Effector memory CD8-positive, alpha-beta T cell (primary cell): ENCODE results near the gene TMEM132C.

Experiments
- ATAC-seq: fragments of 150-1000 bp; cut with Tn5 transposase; replicated peaks from 2 replicates; pipeline ENCODE4 v1.10.0; 2021; ENCODE audit warnings: mild to moderate bottlenecking, moderate library complexity
- DNase-seq, 3 experiments: peaks; one replicate each; pipeline ENCODE4 v3.0.0; 2021
- H3K27ac Mint-ChIP-seq, 2 donors: one replicate each; pipeline ENCODE4 v1.8.0; 2022; ENCODE audit warnings: mild to moderate bottlenecking in 2 of 2, mixed read lengths in 2 of 2, moderate library complexity in 2 of 2
- H3K27me3 Mint-ChIP-seq, 2 donors: one replicate each; pipeline ENCODE4 v1.8.0; 2022; ENCODE audit warnings: mixed read lengths in 2 of 2
- H3K36me3 Mint-ChIP-seq: one replicate; pipeline ENCODE4 v1.8.0; 2022; ENCODE audit warnings: mild to moderate bottlenecking, moderate library complexity, mixed read lengths; ENCODE audit not compliant: insufficient read depth
- H3K4me1 Mint-ChIP-seq, 2 donors: one replicate each; pipeline ENCODE4 v1.8.0; 2022; ENCODE audit warnings: low read depth in 2 of 2, mixed read lengths in 2 of 2
- H3K4me3 Mint-ChIP-seq, 2 donors: one replicate each; pipeline ENCODE4 v1.8.0; 2022; ENCODE audit warnings: mild to moderate bottlenecking in 2 of 2, mixed read lengths in 2 of 2, moderate library complexity in 2 of 2
- H3K9me3 Mint-ChIP-seq, 2 donors: one replicate each; pipeline ENCODE4 v1.8.0; 2022; ENCODE audit warnings: mixed read lengths in 2 of 2

The TMEM132C gene

GRCh38 chr12:128420163-128420562 lies 153.2 kb downstream of the TMEM132C start:
- Mint-ChIP-seq H3K9me3 (no peaks in the 10 kb centered on the region), H3K4me3 (no peak overlapping the region), H3K27me3 (peaks cover 19 to 26% of the 10 kb centered on the region in 2 donors), H3K27ac (no peak overlapping the region), H3K36me3 (no peaks in the 10 kb centered on the region), H3K4me1 (no peaks in the 10 kb centered on the region)
- ATAC-seq (no peak), DNase-seq (no peak)

GRCh38 chr12:128421375-128421774 lies 154.4 kb downstream of the TMEM132C start:
- Mint-ChIP-seq H3K9me3 (no peaks in the 10 kb centered on the region), H3K36me3 (no peaks in the 10 kb centered on the region), H3K4me3 (no peak overlapping the region), H3K27ac (no peak overlapping the region), H3K27me3 (peaks cover 19 to 37% of the 10 kb centered on the region in 2 donors), H3K4me1 (no peaks in the 10 kb centered on the region)
- no peak for ATAC-seq
- DNase-seq: no peak

DNA sequence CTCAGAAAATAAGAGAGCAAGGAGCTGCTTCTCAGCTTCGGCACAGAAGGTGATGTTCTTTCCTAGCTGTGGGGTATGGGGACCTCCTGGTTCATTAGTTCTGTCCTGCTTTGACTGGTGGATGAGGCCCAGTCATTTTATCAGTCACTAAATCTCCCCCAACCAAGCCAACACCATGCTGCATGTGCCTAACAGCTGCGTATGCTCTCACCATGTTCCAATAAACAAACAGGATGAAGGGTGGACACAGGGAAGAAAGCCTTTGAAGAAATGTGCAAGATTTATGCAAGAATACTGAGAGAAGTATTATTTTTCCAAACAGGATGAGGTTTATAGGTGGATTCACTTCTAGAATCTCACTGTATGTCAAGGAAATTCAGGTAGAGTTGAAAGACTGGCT lies 156.2 kb downstream of the TMEM132C start:
- H3K9me3 Mint-ChIP-seq: no peaks in the 10 kb centered on the region
- H3K27ac Mint-ChIP-seq: peak overlapping the region in 1 of 2 donors; percentile 30
- H3K27me3 Mint-ChIP-seq: peaks cover 19 to 37% of the 10 kb centered on the region in 2 donors
- H3K4me3 Mint-ChIP-seq: no peak overlapping the region
- peaks cover 3% of the 10 kb centered on the region for H3K36me3 Mint-ChIP-seq
- no peak for ATAC-seq
- H3K4me1 Mint-ChIP-seq: no peaks in the 10 kb centered on the region
- DNase-seq: no peak

GRCh38 chr12:128424931-128425431 lies 158.0 kb downstream of the TMEM132C start:
- Mint-ChIP-seq H3K4me3 (no peak overlapping the region), H3K4me1 (no peaks in the 10 kb centered on the region), H3K9me3 (no peaks in the 10 kb centered on the region), H3K27me3 (peaks cover 19 to 34% of the 10 kb centered on the region in 2 donors), H3K27ac (no peak overlapping the region), H3K36me3 (peaks cover 3% of the 10 kb centered on the region)
- ATAC-seq (no peak), DNase-seq (no peak)

- Mint-ChIP-seq H3K4me1 (no peaks in the 10 kb centered on the region), H3K27ac (no peak overlapping the region), H3K4me3 (no peak overlapping the region), H3K36me3 (peaks cover 3% of the 10 kb centered on the region), H3K27me3 (peaks cover 13 to 26% of the 10 kb centered on the region in 2 donors), H3K9me3 (no peaks in the 10 kb centered on the region)
- ATAC-seq (no peak), DNase-seq (no peak)
Observed at GRCh38 chr12:128425666-128426331, 158.8 kb downstream of the TMEM132C start.

DNA sequence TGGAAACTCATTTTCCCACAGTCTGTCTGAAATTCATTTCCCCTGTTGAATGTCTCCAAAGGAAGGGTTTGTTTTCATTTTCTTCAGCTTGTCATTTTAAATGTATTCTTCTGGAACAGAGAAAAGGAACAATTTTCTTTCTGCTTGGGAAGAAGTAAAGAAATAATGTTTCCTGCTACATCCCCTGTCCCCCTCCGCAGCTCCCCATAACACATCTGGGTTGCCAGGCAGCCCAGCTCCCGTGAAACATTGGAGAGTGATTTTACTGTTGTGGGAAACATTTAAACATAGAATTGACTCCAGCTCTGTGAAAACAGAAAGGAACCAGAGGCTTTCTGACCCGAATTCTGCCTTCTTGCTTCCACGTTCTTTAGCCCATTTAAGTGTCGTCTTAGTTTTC lies 159.5 kb downstream of the TMEM132C start:
- Mint-ChIP-seq H3K4me1 (no peaks in the 10 kb centered on the region), H3K27ac (no peak overlapping the region)

GRCh38 chr12:128439796-128440195 lies 172.8 kb downstream of the TMEM132C start:
- no peaks in the 10 kb centered on the region for H3K4me1 Mint-ChIP-seq

More for the DNA sequence above, 159.5 kb downstream of the TMEM132C start:
- Mint-ChIP-seq H3K36me3 (peaks cover 3% of the 10 kb centered on the region), H3K4me3 (no peak overlapping the region), H3K9me3 (no peaks in the 10 kb centered on the region), H3K27me3 (peaks cover 8 to 19% of the 10 kb centered on the region in 2 donors)
- DNase-seq (no peak), ATAC-seq (no peak)

DNA sequence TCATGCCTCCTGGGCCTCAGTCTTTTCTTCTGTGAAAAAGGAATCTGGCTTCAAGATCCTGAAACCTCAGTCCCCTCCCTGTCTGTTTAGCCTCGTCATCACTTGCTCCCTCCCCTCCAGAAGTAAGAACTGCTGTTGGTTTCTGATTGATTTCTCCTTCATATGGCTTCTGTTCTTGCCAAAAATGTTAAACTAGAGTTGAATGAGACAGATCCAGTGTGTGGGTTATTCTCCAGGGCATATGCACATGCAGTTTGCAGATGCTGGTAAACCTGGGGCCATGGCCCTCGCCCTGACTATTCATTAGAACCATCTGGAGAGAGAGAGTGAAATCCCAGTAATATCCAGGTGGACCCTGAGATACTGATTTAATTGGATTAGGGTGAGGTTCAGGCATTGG lies 175.1 kb downstream of the TMEM132C start:
- no peaks in the 10 kb centered on the region for H3K9me3 Mint-ChIP-seq
- no peaks in the 10 kb centered on the region for H3K36me3 Mint-ChIP-seq
- no peak for DNase-seq
- peaks cover 5 to 24% of the 10 kb centered on the region in 2 donors for H3K27me3 Mint-ChIP-seq
- no peak overlapping the region for H3K4me3 Mint-ChIP-seq
- ATAC-seq: no peak
- H3K27ac Mint-ChIP-seq: no peak overlapping the region
- no peaks in the 10 kb centered on the region for H3K4me1 Mint-ChIP-seq

More at GRCh38 chr12:128439796-128440195, 172.8 kb downstream of the TMEM132C start:
- ATAC-seq (no peak), DNase-seq (no peak)
- Mint-ChIP-seq H3K27ac (no peak overlapping the region), H3K9me3 (no peaks in the 10 kb centered on the region), H3K27me3 (peaks cover 4 to 24% of the 10 kb centered on the region in 2 donors), H3K36me3 (no peaks in the 10 kb centered on the region), H3K4me3 (no peak overlapping the region)

DNA sequence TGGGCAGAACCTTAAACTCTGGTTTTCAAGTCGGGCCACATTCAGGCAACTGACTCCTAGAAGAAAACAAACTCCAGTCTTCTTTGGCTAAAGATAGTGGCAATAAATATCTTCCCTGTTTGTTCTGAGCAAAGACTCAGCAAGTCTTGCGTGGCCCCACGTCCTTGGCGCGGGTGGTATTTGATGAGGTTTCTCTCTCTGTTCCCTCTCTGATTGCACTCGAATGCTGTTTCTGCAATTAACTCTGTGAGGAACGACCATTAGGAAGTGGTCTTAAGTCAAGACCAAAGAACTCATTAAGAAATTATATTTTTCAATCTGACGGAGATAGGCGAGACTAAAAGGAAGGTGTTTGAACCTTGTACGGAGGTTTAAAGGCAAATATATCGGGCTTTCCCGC lies 177.6 kb downstream of the TMEM132C start:
- Mint-ChIP-seq H3K27ac (no peak overlapping the region), H3K9me3 (no peaks in the 10 kb centered on the region), H3K27me3 (peaks cover 5 to 17% of the 10 kb centered on the region in 2 donors), H3K4me1 (no peaks in the 10 kb centered on the region), H3K36me3 (no peaks in the 10 kb centered on the region), H3K4me3 (no peak overlapping the region)
- no peak for ATAC-seq
- DNase-seq: no peak

- DNase-seq (no peak), ATAC-seq (peak; percentile 26)
- H3K9me3 Mint-ChIP-seq: no peaks in the 10 kb centered on the region
- no peaks in the 10 kb centered on the region for H3K36me3 Mint-ChIP-seq
- no peak overlapping the region for H3K4me3 Mint-ChIP-seq
- H3K27me3 Mint-ChIP-seq: peaks cover 5 to 12% of the 10 kb centered on the region in 2 donors
- H3K27ac Mint-ChIP-seq: no peak overlapping the region
- H3K4me1 Mint-ChIP-seq: no peaks in the 10 kb centered on the region
Observed at GRCh38 chr12:128445415-128446127, 178.6 kb downstream of the TMEM132C start.

GRCh38 chr12:128449146-128449894 lies 182.3 kb downstream of the TMEM132C start:
- Mint-ChIP-seq H3K27me3 (peaks cover 5 to 13% of the 10 kb centered on the region in 2 donors), H3K27ac (no peak overlapping the region), H3K9me3 (no peaks in the 10 kb centered on the region), H3K36me3 (no peaks in the 10 kb centered on the region), H3K4me3 (no peak overlapping the region), H3K4me1 (no peaks in the 10 kb centered on the region)
- DNase-seq: no peak
- no peak for ATAC-seq

- no peak overlapping the region for H3K4me3 Mint-ChIP-seq
- peaks cover 0 to 22% of the 10 kb centered on the region in 2 donors for H3K27me3 Mint-ChIP-seq
- H3K27ac Mint-ChIP-seq: no peak overlapping the region
- no peaks in the 10 kb centered on the region for H3K9me3 Mint-ChIP-seq
- ATAC-seq (no peak), DNase-seq (no peak)
- no peaks in the 10 kb centered on the region for H3K36me3 Mint-ChIP-seq
- H3K4me1 Mint-ChIP-seq: peaks cover 0 to 2% of the 10 kb centered on the region in 2 donors
Observed at GRCh38 chr12:128450810-128451209, 183.8 kb downstream of the TMEM132C start.

DNA sequence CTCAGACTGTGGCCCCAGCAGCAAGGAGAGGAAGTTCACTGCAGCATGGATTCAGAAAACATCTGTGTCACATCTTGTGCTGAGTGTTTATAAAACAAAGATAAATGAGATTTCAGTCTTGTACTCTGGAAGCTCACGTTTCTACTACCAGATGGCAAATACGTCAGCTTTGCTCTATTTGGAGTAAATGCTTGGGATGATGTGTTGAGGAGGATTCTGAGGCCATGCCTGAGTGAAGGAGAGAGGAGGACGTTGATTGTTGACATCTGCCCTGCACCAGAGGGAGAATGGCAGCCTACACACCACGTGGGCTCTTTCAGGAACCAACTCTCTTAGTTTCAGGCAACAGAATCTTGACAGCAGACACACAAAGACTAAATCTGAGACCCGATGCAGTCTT lies 188.9 kb downstream of the TMEM132C start:
- Mint-ChIP-seq H3K36me3 (no peaks in the 10 kb centered on the region), H3K27me3 (peaks cover 8 to 22% of the 10 kb centered on the region in 2 donors), H3K4me1 (peaks cover 0 to 2% of the 10 kb centered on the region in 2 donors), H3K9me3 (no peaks in the 10 kb centered on the region), H3K4me3 (no peak overlapping the region), H3K27ac (no peak overlapping the region)
- no peak for DNase-seq
- ATAC-seq: no peak
